Neural cell (in vitro differentiated cells): ENCODE data around the gene RSPRY1. TPM values are rescaled to one million over a fixed set of nuclear protein-coding genes. Genes with fewer than 3 reads are reported as not detected.

Experiments
- H2AFZ ChIP-seq: fragments of 200-600, 300-800 bp; sonication (generic), shearing (Covaris generic); 2 replicates; pipeline ENCODE4 v1.6.0; 2014; ENCODE audit warnings: low read depth, mild to moderate bottlenecking, antibody characterized with exemption, low read length, moderate library complexity
- H3F3A ChIP-seq: fragments of 200-600 bp; shearing (Covaris generic); 2 replicates; pipeline ENCODE4 v1.6.1; 2016; ENCODE audit warnings: mild to moderate bottlenecking, moderate library complexity, mixed read lengths, antibody characterized with exemption, low read length; ENCODE audit not compliant: insufficient read depth, poor library complexity, severe bottlenecking
- H3K27ac ChIP-seq: fragments of 200-600, 300-800 bp; sonication (generic), shearing (Covaris generic); 2 replicates; pipeline ENCODE4 v1.5.1; 2014; ENCODE audit warnings: mild to moderate bottlenecking, low read length, moderate library complexity
- H3K27me3 ChIP-seq: fragments of 300-800, 200-600 bp; sonication (generic), shearing (Covaris generic); 2 replicates; pipeline ENCODE4 v1.6.0; 2014; ENCODE audit warnings: mild to moderate bottlenecking, low read depth, low read length, moderate library complexity; ENCODE audit not compliant: insufficient read depth
- H3K36me3 ChIP-seq: fragments of 300-800, 200-600 bp; sonication (generic), shearing (Covaris generic); 2 replicates; pipeline ENCODE4 v1.5.1; 2014; ENCODE audit warnings: mild to moderate bottlenecking, antibody characterized with exemption, low read length, moderate library complexity; ENCODE audit not compliant: insufficient read depth
- H3K4me2 ChIP-seq: fragments of 300-800, 200-600 bp; sonication (generic), shearing (Covaris generic); 2 replicates; pipeline ENCODE4 v1.6.0; 2014; ENCODE audit warnings: mild to moderate bottlenecking, low read length
- H3K4me3 ChIP-seq: fragments of 300-800, 200-600 bp; sonication (generic), shearing (Covaris generic); 2 replicates; pipeline ENCODE4 v1.5.1; 2014; ENCODE audit warnings: mild to moderate bottlenecking, low read length, moderate library complexity
- H3K79me2 ChIP-seq: fragments of 200-600 bp; shearing (Covaris generic); replicated peaks from 2 replicates; pipeline ENCODE4 v1.6.0; 2014; ENCODE audit warnings: mild to moderate bottlenecking, low read length, moderate library complexity; ENCODE audit not compliant: insufficient read depth
- H3K9ac ChIP-seq: fragments of 300-800, 200-600 bp; sonication (generic), shearing (Covaris generic); 2 replicates; pipeline ENCODE4 v1.6.1; 2016; ENCODE audit warnings: mild to moderate bottlenecking, low read length, mixed read lengths
- H3K9me2 ChIP-seq: fragments of 200-600 bp; shearing (Covaris generic); 2 replicates; pipeline ENCODE4 v1.6.1; 2016; ENCODE audit warnings: mild to moderate bottlenecking, low read length, mixed read lengths; ENCODE audit not compliant: insufficient read depth
- H3K9me3 ChIP-seq: fragments of 200-600, 300-800 bp; sonication (generic), shearing (Covaris generic); 2 replicates; pipeline ENCODE4 v1.6.1; 2016; ENCODE audit warnings: mild to moderate bottlenecking, mixed run types, low read length, moderate library complexity, mixed read lengths
- H4K20me1 ChIP-seq: fragments of 200-600 bp; shearing (Covaris generic); 2 replicates; pipeline ENCODE4 v1.6.1; 2016; ENCODE audit warnings: mild to moderate bottlenecking, mixed run types; ENCODE audit not compliant: insufficient read depth
- CTCF ChIP-seq: fragments of 450-650 bp; IDR thresholded peaks from 2 replicates; pipeline ENCODE4 v1.5.1; 2014; ENCODE audit warnings: antibody characterized with exemption, mild to moderate bottlenecking, moderate library complexity; ENCODE audit not compliant: poor library complexity, severe bottlenecking
- EP300 ChIP-seq: fragments of 450-650 bp; conservative IDR thresholded peaks from 2 replicates; pipeline ENCODE4 v1.6.1; 2014; ENCODE audit warnings: antibody characterized with exemption, mild to moderate bottlenecking, moderate library complexity; ENCODE audit not compliant: poor library complexity, severe bottlenecking
- EZH2 ChIP-seq: fragments of 200-600, 300-800 bp; shearing (Covaris generic), sonication (generic); IDR thresholded peaks from 2 replicates; pipeline ENCODE4 v1.6.1; 2014; ENCODE audit warnings: antibody characterized with exemption, low read length, borderline replicate concordance, mild to moderate bottlenecking; ENCODE audit not compliant: insufficient read depth, poor library complexity, severe bottlenecking
- MXI1 ChIP-seq: fragments of 450-650 bp; conservative IDR thresholded peaks from 2 replicates; pipeline ENCODE4 v1.6.1; 2014; ENCODE audit warnings: antibody characterized with exemption, mild to moderate bottlenecking; ENCODE audit not compliant: poor library complexity, severe bottlenecking
- POLR2AphosphoS5 ChIP-seq: IDR thresholded peaks from 2 replicates; pipeline ENCODE4 v1.6.1; 2012
- RAD21 ChIP-seq: fragments of 450-650 bp; conservative IDR thresholded peaks from 2 replicates; pipeline ENCODE4 v1.6.1; 2014; ENCODE audit warnings: antibody characterized with exemption, mild to moderate bottlenecking, moderate library complexity
- SMC3 ChIP-seq: fragments of 450-650 bp; conservative IDR thresholded peaks from 2 replicates; pipeline ENCODE4 v1.6.1; 2014; ENCODE audit warnings: antibody characterized with exemption, mild to moderate bottlenecking, moderate library complexity; ENCODE audit not compliant: poor library complexity
- TAF1 ChIP-seq: IDR thresholded peaks from 2 replicates; pipeline ENCODE4 v1.6.1; 2012; ENCODE audit warnings: low read depth
- polyA plus RNA-seq: library from polyadenylated mRNA; depleted of rRNA; stranded (reverse); fragments of >200 nt; gene quantifications from 2 replicates; pipeline ENCODE4 v1.2.3, GENCODE V29; 2014
- TF ChIP-seq, protein P1 (sequence below): IDR thresholded peaks from 2 replicates; pipeline ENCODE4 v1.6.1; 2012; ENCODE audit warnings: borderline replicate concordance

Gene RSPRY1
- polyA plus RNA-seq, 1 donor from 2014 or later: 62.0 TPM

DNA sequence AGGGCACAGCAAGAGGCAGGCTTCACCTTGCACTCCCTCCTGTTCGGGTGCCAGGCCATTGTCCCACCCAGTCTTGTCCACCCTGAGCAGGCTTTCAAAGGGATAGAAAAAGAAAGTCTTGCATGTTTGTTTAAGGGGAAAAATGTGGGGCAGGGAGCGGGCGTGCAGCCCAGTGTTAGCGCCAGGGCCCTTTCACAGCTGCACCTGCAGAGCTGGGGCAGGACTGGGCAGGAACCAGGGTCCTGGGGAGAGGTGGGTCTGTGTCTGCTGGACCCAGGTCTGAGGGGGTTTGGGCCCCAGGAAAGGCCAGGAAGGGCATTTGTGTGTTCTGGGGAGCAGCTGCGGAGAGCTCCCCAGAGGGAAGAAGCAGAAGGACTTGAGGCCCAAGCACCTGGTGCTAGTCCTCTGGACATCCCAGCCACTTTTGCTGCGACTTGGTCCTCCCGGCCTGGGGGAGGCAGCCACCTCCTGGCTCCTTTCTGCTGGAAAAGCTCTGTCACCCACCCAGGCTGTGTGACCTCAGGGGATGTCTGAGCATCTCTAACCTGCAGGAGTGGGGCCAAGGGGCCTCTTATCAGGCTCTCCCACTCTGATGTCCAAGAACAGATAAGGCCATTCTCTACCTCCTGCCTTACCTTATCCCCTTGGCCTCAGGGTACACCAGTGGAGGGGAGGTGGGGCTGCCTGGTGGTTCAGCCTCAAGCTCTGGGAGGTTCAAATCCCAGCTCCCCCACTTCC lies 45.0 kb upstream of the RSPRY1 start:
- Histone ChIP-seq H3K4me2 (no peak overlapping the region), H3K9ac (no peak overlapping the region)

GRCh38 chr16:57141822-57142631 lies 44.1 kb upstream of the RSPRY1 start:
- Histone ChIP-seq H3K4me3 (no peak overlapping the region), H3K36me3 (no peaks in the 10 kb centered on the region), H3F3A (no peaks in the 10 kb centered on the region), H3K27ac (no peak overlapping the region), H3K9me3 (no peaks in the 10 kb centered on the region), H3K4me2 (no peak overlapping the region), H4K20me1 (no peaks in the 10 kb centered on the region), H3K9ac (no peak overlapping the region), H3K79me2 (no peaks in the 10 kb centered on the region), H3K27me3 (no peaks in the 10 kb centered on the region), H2AFZ (no peak overlapping the region), H3K9me2 (no peaks in the 10 kb centered on the region)
- no peak for TF ChIP-seq MXI1
- no peak for TF ChIP-seq EZH2
- no peak for TF ChIP-seq POLR2AphosphoS5
- TF ChIP-seq, protein P1, sequence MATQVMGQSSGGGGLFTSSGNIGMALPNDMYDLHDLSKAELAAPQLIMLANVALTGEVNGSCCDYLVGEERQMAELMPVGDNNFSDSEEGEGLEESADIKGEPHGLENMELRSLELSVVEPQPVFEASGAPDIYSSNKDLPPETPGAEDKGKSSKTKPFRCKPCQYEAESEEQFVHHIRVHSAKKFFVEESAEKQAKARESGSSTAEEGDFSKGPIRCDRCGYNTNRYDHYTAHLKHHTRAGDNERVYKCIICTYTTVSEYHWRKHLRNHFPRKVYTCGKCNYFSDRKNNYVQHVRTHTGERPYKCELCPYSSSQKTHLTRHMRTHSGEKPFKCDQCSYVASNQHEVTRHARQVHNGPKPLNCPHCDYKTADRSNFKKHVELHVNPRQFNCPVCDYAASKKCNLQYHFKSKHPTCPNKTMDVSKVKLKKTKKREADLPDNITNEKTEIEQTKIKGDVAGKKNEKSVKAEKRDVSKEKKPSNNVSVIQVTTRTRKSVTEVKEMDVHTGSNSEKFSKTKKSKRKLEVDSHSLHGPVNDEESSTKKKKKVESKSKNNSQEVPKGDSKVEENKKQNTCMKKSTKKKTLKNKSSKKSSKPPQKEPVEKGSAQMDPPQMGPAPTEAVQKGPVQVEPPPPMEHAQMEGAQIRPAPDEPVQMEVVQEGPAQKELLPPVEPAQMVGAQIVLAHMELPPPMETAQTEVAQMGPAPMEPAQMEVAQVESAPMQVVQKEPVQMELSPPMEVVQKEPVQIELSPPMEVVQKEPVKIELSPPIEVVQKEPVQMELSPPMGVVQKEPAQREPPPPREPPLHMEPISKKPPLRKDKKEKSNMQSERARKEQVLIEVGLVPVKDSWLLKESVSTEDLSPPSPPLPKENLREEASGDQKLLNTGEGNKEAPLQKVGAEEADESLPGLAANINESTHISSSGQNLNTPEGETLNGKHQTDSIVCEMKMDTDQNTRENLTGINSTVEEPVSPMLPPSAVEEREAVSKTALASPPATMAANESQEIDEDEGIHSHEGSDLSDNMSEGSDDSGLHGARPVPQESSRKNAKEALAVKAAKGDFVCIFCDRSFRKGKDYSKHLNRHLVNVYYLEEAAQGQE: no peak
- no peak for TF ChIP-seq CTCF
- TF ChIP-seq RAD21: no peak

More for the DNA sequence above, 45.0 kb upstream of the RSPRY1 start:
- no peak overlapping the region for H3K4me3 ChIP-seq
- no peaks in the 10 kb centered on the region for H3K79me2 ChIP-seq
- H3K36me3 ChIP-seq: no peaks in the 10 kb centered on the region
- no peak overlapping the region for H2AFZ ChIP-seq
- H3F3A ChIP-seq: no peaks in the 10 kb centered on the region
- no peak overlapping the region for H3K27ac ChIP-seq
- H3K9me2 ChIP-seq: no peaks in the 10 kb centered on the region
- H3K27me3 ChIP-seq: no peaks in the 10 kb centered on the region
- no peaks in the 10 kb centered on the region for H3K9me3 ChIP-seq
- H4K20me1 ChIP-seq: no peaks in the 10 kb centered on the region
- TF ChIP-seq POLR2AphosphoS5 (no peak), RAD21 (no peak), CTCF (no peak), TAF1 (no peak), EZH2 (no peak), EP300 (no peak), MXI1 (no peak), SMC3 (no peak)
- TF ChIP-seq, protein P1: no peak
